CD14-positive monocyte (primary cell): ENCODE results near the gene PODXL2. TPM values are rescaled to one million over a fixed set of nuclear protein-coding genes. Genes with fewer than 3 reads are reported as not detected.
A peak's percentile ranks its signal among the peaks of the same experiment; 100 is the strongest.

ENCODE experiments used
- DNase-seq, 3 donors: peaks; one replicate each; pipeline ENCODE4 v3.0.0-alpha.2; 2011 to 2022
- H2AFZ ChIP-seq: 2 replicates; pipeline ENCODE4 v1.6.0; 2012; ENCODE audit warnings: mild to moderate bottlenecking, low read depth, low read length, inconsistent platforms; ENCODE audit not compliant: insufficient read depth, poor library complexity, severe bottlenecking
- H3K27ac ChIP-seq, 2 donors: 1 replicate in 1 of 2; 2 replicates in 1 of 2; pipeline ENCODE4 v1.5.1; 2012 to 2013; ENCODE audit warnings: low read length in 2 of 2, control low read depth in 1 of 2, inconsistent platforms in 1 of 2, low read depth in 1 of 2, mild to moderate bottlenecking in 1 of 2
- H3K27me3 ChIP-seq, 2 donors: one replicate each; pipeline versions ENCODE4 v1.6.0 to v1.6.1; 2011 to 2013; ENCODE audit warnings: low read length in 2 of 2; ENCODE audit not compliant: control insufficient read depth in 2 of 2, insufficient read depth in 2 of 2
- H3K36me3 ChIP-seq, 2 donors: replicated peaks in 1 of 2; 1 replicate in 1 of 2; 2 replicates in 1 of 2; pipeline versions ENCODE4 v1.5.1 to v1.6.1; 2012 to 2013; ENCODE audit warnings: low read length in 2 of 2, control low read depth in 1 of 2, inconsistent platforms in 1 of 2, mild to moderate bottlenecking in 1 of 2; ENCODE audit not compliant: insufficient read depth in 2 of 2, control insufficient read depth in 1 of 2
- H3K4me1 ChIP-seq, 2 donors: 1 replicate in 1 of 2; 2 replicates in 1 of 2; pipeline versions ENCODE4 v1.5.1 to v1.6.1; 2012 to 2013; ENCODE audit warnings: low read length in 2 of 2, control low read depth in 1 of 2, inconsistent platforms in 1 of 2, mild to moderate bottlenecking in 1 of 2, moderate library complexity in 1 of 2; ENCODE audit not compliant: insufficient read depth in 2 of 2, control insufficient read depth in 1 of 2
- H3K4me2 ChIP-seq: replicated peaks from 2 replicates; pipeline ENCODE3; 2012; ENCODE audit warnings: low read length, moderate library complexity, mild to moderate bottlenecking; ENCODE audit not compliant: poor library complexity, severe bottlenecking; ENCODE audit errors: extremely low read depth
- H3K4me3 ChIP-seq, 3 experiments: fragments of 200-600 bp in 1 of 3; sonication (generic) in 1 of 3; replicated peaks in 1 of 3; 1 replicate in 2 of 3; 2 replicates in 1 of 3; pipeline ENCODE4 v1.5.1; 2011 to 2013; ENCODE audit warnings: low read length in 3 of 3, mild to moderate bottlenecking in 3 of 3, control low read depth in 2 of 3, low read depth in 2 of 3, inconsistent platforms in 1 of 3, moderate library complexity in 1 of 3
- H3K79me2 ChIP-seq: 2 replicates; pipeline ENCODE4 v1.6.0; 2012; ENCODE audit warnings: mild to moderate bottlenecking, control low read depth, inconsistent platforms, low read length, moderate library complexity; ENCODE audit not compliant: insufficient read depth
- H3K9ac ChIP-seq: 2 replicates; pipeline ENCODE4 v1.6.0; 2017; ENCODE audit warnings: low read length, mild to moderate bottlenecking; ENCODE audit not compliant: insufficient read depth, poor library complexity, severe bottlenecking
- H3K9me3 ChIP-seq, 2 donors: replicated peaks in 1 of 2; 1 replicate in 1 of 2; 2 replicates in 1 of 2; pipeline versions ENCODE4 v1.5.1 to v1.6.1; 2012 to 2013; ENCODE audit warnings: low read length in 2 of 2, control low read depth in 1 of 2; ENCODE audit not compliant: control insufficient read depth in 1 of 2, insufficient read depth in 1 of 2
- H4K20me1 ChIP-seq: 2 replicates; pipeline ENCODE4 v1.6.0; 2012; ENCODE audit warnings: mild to moderate bottlenecking, low read length, control low read depth, moderate library complexity; ENCODE audit not compliant: insufficient read depth
- H3K27ac Mint-ChIP-seq, 7 donors: one replicate each; pipeline ENCODE4 v1.8.0; 2020; ENCODE audit warnings: mild to moderate bottlenecking in 7 of 7, mixed read lengths in 7 of 7, moderate library complexity in 6 of 7, inconsistent platforms in 2 of 7
- H3K27me3 Mint-ChIP-seq, 3 donors: one replicate each; pipeline ENCODE4 v1.8.0; 2021 to 2022; ENCODE audit warnings: low read depth in 3 of 3, mild to moderate bottlenecking in 3 of 3, mixed read lengths in 3 of 3, moderate library complexity in 3 of 3, inconsistent platforms in 1 of 3
- H3K36me3 Mint-ChIP-seq, 2 donors: one replicate each; pipeline ENCODE4 v1.8.0; 2020; ENCODE audit warnings: mixed read lengths in 2 of 2, inconsistent platforms in 1 of 2, mild to moderate bottlenecking in 1 of 2
- H3K4me1 Mint-ChIP-seq: one replicate; pipeline ENCODE4 v1.8.0; 2020; ENCODE audit warnings: mild to moderate bottlenecking, mixed read lengths
- H3K4me3 Mint-ChIP-seq, 2 donors: one replicate each; pipeline ENCODE4 v1.8.0; 2020; ENCODE audit warnings: mild to moderate bottlenecking in 2 of 2, mixed read lengths in 2 of 2, moderate library complexity in 1 of 2
- H3K9me3 Mint-ChIP-seq, 7 donors: one replicate each; pipeline ENCODE4 v1.8.0; 2020 to 2022; ENCODE audit warnings: mixed read lengths in 7 of 7, mild to moderate bottlenecking in 6 of 7, moderate library complexity in 6 of 7, inconsistent platforms in 2 of 7
- CTCF ChIP-seq: fragments of 200-600 bp; IDR thresholded peaks from one replicate; pipeline ENCODE4 v1.8.0; 2022; ENCODE audit warnings: antibody characterized with exemption, mild to moderate bottlenecking
- WGBS: methylation state at CpG from one replicate; pipeline ENCODE4 v1.1.5; 2013; ENCODE audit warnings: missing lambda C conversion rate; ENCODE audit not compliant: insufficient coverage; 5-methylcytosine and 5-hydroxymethylcytosine counted together
- intact Hi-C, 2 donors: fragments of 100-400 bp; cut with micrococcal nuclease; formaldehyde crosslinking; loops; one replicate each; pipeline versions ENCODE4 v1.15.0 to v1.15.1; 2023
- polyA plus RNA-seq, 3 donors: library from polyadenylated mRNA; depleted of rRNA in 1 of 3; unstranded in 2 of 3; stranded (reverse) in 1 of 3; fragments of 300-500 nt in 2 of 3; fragments of >200 nt in 1 of 3; fragmentation: Illumina TruSeq in 2 of 3; gene quantifications; 1 replicate in 2 of 3; 2 replicates in 1 of 3; pipeline ENCODE4 v1.2.3, GENCODE V29; 2012 to 2021

PODXL2 gene
- polyA plus RNA-seq, 3 donors = 0.33 to 0.64 (median 0.43) TPM

GRCh38 chr3:127606086-127606805 lies 22.7 kb upstream of the PODXL2 start:
- Histone ChIP-seq H3K27me3 (no peaks in the 10 kb centered on the region), H3K4me2 (no peak overlapping the region), H4K20me1 (no peaks in the 10 kb centered on the region), H3K4me3 (no peak overlapping the region), H3K36me3 (peaks cover 0 to 58% of the 10 kb centered on the region in 2 donors), H3K9me3 (no peaks in the 10 kb centered on the region), H3K4me1 (peaks cover 7 to 8% of the 10 kb centered on the region in 2 donors), H3K79me2 (peaks cover 26% of the 10 kb centered on the region), H3K9ac (no peak overlapping the region), H2AFZ (no peak overlapping the region), H3K27ac (no peak overlapping the region)
- Mint-ChIP-seq H3K27me3 (no peaks in the 10 kb centered on the region), H3K4me1 (peaks cover 20% of the 10 kb centered on the region), H3K9me3 (no peaks in the 10 kb centered on the region), H3K4me3 (no peak overlapping the region), H3K36me3 (peaks cover 44 to 68% of the 10 kb centered on the region in 2 donors), H3K27ac (peak overlapping the region in 3 of 7 donors; percentile 47 to 66 (median 61))
- no peak for DNase-seq
- no peak for TF ChIP-seq CTCF
- 96% methylated on average over 22 of the region's 24 CpGs for WGBS
- intact Hi-C loops = no loop called here

DNA sequence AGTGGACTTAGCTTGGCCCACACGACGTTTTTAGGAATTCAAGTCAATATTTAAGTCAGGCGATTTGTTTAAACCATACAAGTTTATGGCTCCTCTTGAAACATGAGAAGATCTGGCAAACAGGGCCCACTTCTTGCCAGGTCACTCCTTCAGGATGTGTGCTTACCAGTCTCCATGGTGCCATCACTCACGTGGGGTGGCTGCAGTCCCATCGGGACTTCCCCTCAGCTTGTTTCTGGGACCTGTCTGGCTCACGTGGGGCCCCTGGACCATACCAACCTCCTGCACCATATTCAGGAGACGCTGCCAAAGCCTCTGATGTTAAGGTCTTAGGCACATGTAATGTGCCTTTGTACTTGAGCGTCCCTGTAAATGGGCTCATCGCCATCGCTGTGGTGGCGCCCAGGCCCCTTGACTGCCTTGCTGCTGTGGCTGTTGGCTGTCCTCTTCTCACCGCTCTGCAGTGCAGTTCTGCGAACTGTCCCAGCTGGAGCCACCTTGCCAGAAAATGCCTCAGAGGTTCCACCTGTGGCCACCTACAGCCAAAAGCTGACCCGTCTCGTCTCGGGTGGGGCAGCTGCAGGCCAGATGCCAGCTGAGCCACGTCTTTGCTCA lies 21.9 kb upstream of the PODXL2 start:
- Mint-ChIP-seq H3K4me1 (peaks cover 17% of the 10 kb centered on the region), H3K4me3 (no peak overlapping the region), H3K36me3 (peaks cover 47 to 72% of the 10 kb centered on the region in 2 donors), H3K27me3 (no peaks in the 10 kb centered on the region), H3K9me3 (no peaks in the 10 kb centered on the region), H3K27ac (peak overlapping the region in 1 of 7 donors; percentile 58)
- 96% methylated on average over 17 of the region's 17 CpGs for WGBS
- no peak for TF ChIP-seq CTCF
- Histone ChIP-seq H3K4me2 (no peak overlapping the region), H3K27ac (no peak overlapping the region), H3K9ac (no peak overlapping the region), H3K4me1 (peaks cover 7 to 8% of the 10 kb centered on the region in 2 donors), H3K79me2 (peaks cover 17% of the 10 kb centered on the region), H3K27me3 (no peaks in the 10 kb centered on the region), H2AFZ (no peak overlapping the region), H3K36me3 (peaks cover 0 to 59% of the 10 kb centered on the region in 2 donors), H3K9me3 (no peaks in the 10 kb centered on the region), H3K4me3 (no peak overlapping the region), H4K20me1 (no peaks in the 10 kb centered on the region)
- intact Hi-C loops = no loop called here
- no peak for DNase-seq
